ENCODE measurements around the gene H3-3A.

Gene H3-3A

GRCh38 chr1:226051365-226051764 is 11.2 kb upstream of the H3-3A start:
- TF ChIP-seq CTCF (conservative IDR thresholded peaks at IDR 0.05; ENCODE audit: low read depth, low read length) = no peak
- H3K4me3 ChIP-seq (ENCODE audit: low read length) = no peak overlapping the region
- DNase-seq (ENCODE audit: low read depth) = no peak

DNA sequence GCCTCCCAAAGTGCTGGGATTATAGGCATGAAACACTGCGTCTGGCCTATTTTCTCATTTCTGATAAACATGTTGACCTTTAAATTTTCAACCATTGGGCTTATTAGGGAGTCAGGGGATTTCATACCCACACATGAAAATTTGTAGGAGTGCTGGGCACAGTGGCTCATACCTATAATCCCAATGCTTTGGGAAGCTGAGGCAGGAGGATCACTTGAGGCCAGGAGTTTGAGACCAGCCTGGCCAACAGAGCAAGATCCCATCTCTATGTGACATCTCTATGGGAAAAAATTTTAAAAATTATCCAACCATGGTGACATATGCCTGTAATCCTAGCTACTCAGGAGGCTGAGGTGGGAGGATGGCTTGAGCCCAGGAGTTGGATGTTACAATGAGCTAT is 10.5 kb upstream of the H3-3A start:
- no peak for TF ChIP-seq CTCF (conservative IDR thresholded peaks at IDR 0.05; ENCODE audit: low read depth, low read length)
- no peak overlapping the region for H3K4me3 ChIP-seq (ENCODE audit: low read length)
- no peak for DNase-seq (ENCODE audit: low read depth)

DNA sequence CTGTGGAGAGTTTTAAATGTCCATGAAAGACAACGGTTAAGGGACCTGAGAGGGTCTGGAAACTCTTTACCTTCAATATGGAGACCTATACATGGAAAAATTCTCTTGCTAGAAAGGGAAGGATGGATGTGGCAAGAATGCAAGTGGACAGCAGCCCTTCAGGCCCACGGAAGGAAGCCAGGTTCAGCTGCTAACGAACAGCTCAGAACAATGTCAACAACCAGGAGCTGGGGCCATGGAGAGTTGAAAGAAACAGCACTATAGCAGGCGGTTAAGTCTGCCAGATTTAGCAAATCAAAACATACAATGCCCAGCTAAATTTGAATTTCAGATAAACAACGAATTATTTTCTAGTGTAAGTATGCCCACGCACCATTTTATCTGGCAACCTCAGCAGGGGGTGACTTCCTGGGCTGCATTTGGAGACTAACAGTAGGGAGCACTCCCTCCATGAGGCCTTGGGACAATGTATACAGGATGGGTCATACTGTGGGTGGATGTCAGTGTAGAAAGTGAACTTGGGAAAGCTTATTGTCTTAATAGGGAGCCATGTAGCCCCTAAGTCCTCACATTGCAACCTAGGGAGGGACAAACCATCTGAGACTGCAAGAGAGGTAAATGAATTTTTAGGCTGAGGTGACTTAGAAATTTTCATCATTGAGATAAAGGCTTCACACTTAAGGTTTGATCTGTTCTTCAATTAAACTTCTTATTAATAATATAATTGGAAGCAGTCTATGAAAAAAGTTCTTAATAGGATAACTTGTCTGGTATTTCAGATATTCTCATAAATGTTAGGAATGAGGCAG is 7.8 kb upstream of the H3-3A start:
- no peak for DNase-seq (ENCODE audit: low read depth)
- TF ChIP-seq CTCF (conservative IDR thresholded peaks at IDR 0.05; ENCODE audit: low read depth, low read length) = no peak
- no peak overlapping the region for H3K4me3 ChIP-seq (ENCODE audit: low read length)

GRCh38 chr1:226059709-226060108 is 2.8 kb upstream of the H3-3A start:
- no peak overlapping the region for H3K4me3 ChIP-seq (ENCODE audit: low read length)
- no peak for DNase-seq (ENCODE audit: low read depth)
- no peak for TF ChIP-seq CTCF (conservative IDR thresholded peaks at IDR 0.05; ENCODE audit: low read depth, low read length)

GRCh38 chr1:226060427-226060826 is 2.1 kb upstream of the H3-3A start:
- H3K4me3 ChIP-seq (ENCODE audit: low read length) = no peak overlapping the region
- TF ChIP-seq CTCF (conservative IDR thresholded peaks at IDR 0.05; ENCODE audit: low read depth, low read length) = no peak
- no peak for DNase-seq (ENCODE audit: low read depth)

DNA sequence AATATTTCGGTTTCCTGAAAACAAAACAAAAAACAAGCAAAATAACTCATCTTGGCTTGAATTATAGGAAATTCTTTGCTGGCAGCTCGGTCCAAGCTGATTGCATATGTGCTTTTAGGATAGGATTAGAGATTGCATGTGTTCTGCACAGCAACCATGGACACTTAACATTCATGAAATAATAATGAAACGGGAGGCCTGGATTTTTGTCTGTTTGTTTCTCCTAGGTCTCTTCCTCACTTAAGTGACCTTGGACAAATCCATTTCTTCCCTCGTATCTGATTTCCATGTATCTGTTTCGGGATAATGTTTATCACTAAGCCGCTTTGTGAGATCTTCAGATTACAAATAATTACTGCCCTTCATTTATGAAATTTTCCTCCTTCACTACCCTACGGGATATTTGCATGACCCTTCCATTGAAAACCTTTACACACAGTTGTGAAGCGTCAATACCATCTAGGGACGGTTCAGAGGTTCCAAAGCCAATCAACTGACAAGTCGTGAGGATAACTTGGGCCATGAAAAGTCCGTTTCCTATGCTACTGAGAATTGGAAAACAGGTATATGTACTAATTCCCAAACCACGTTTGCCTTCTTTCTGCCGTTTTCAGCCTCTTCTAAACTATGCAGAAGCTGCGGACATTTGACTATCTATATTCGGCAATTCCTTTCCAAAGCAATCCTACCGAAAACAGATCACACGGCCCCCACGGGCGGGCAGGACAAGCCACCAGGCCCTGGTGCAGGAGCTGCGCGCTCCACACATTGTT is 1.3 kb upstream of the H3-3A start:
- no peak for DNase-seq (ENCODE audit: low read depth)
- H3K4me3 ChIP-seq (ENCODE audit: low read length) = peak overlapping the region; percentile 68
- TF ChIP-seq CTCF (conservative IDR thresholded peaks at IDR 0.05; ENCODE audit: low read depth, low read length) = no peak

All from retinal pigment epithelial cell (primary cell).